Measurements from ENCODE around the gene NT5C1B. TPM values are rescaled to one million over a fixed set of nuclear protein-coding genes. Genes with fewer than 3 reads are reported as not detected.

NT5C1B gene
- total RNA-seq, 6 donors from 2014 or later: not detected

- no peaks in the 10 kb centered on the region for H3K27me3 ChIP-seq
- DNase-seq: no peak
- no peak for ATAC-seq (ENCODE audit: low FRiP score in 2 of 2)
- H3K36me3 ChIP-seq: no peaks in the 10 kb centered on the region
- H3K4me1 ChIP-seq: no peaks in the 10 kb centered on the region
- no peak overlapping the region for H3K4me3 ChIP-seq
- H3K27ac ChIP-seq: no peak overlapping the region
- WGBS, 2 donors: 58 to 59% methylated on average over 5 of the region's 5 CpGs
- H3K9me3 ChIP-seq: no peaks in the 10 kb centered on the region
- TF ChIP-seq EP300 (IDR thresholded peaks at IDR 0.05) (no peak), POLR2AphosphoS5 (IDR thresholded peaks at IDR 0.05) (no peak), CTCF (IDR thresholded peaks at IDR 0.05) (no peak), POLR2A (IDR thresholded peaks at IDR 0.05) (no peak)
These were observed 8.2 kb upstream of the NT5C1B start for GRCh38 chr2:18597618-18598017.

- no peak for ATAC-seq (ENCODE audit: low FRiP score in 2 of 2)
These were observed 7.6 kb upstream of the NT5C1B start for GRCh38 chr2:18596993-18597392.

GRCh38 chr2:18593496-18593895 is 4.1 kb upstream of the NT5C1B start:
- DNase-seq (no peak), ATAC-seq (ENCODE audit: low FRiP score in 2 of 2) (no peak)
- Histone ChIP-seq H3K9me3 (no peaks in the 10 kb centered on the region), H3K27ac (no peak overlapping the region), H3K4me1 (no peaks in the 10 kb centered on the region), H3K27me3 (no peaks in the 10 kb centered on the region), H3K4me3 (no peak overlapping the region), H3K36me3 (no peaks in the 10 kb centered on the region)
- 86 to 91% methylated on average over 1 of the region's 1 CpG for WGBS, 2 donors
- TF ChIP-seq CTCF (IDR thresholded peaks at IDR 0.05) (no peak), EP300 (IDR thresholded peaks at IDR 0.05) (no peak), POLR2A (IDR thresholded peaks at IDR 0.05) (no peak), POLR2AphosphoS5 (IDR thresholded peaks at IDR 0.05) (no peak)

More at GRCh38 chr2:18596993-18597392, 7.6 kb upstream of the NT5C1B start:
- no peaks in the 10 kb centered on the region for H3K36me3 ChIP-seq
- DNase-seq: no peak
- 86 to 96% methylated on average over 3 of the region's 3 CpGs for WGBS, 2 donors
- H3K27ac ChIP-seq: no peak overlapping the region
- H3K27me3 ChIP-seq: no peaks in the 10 kb centered on the region
- H3K4me3 ChIP-seq: no peak overlapping the region
- H3K4me1 ChIP-seq: no peaks in the 10 kb centered on the region
- TF ChIP-seq POLR2A (IDR thresholded peaks at IDR 0.05) (no peak), POLR2AphosphoS5 (IDR thresholded peaks at IDR 0.05) (no peak), CTCF (IDR thresholded peaks at IDR 0.05) (no peak)
- no peaks in the 10 kb centered on the region for H3K9me3 ChIP-seq

- H3K4me1 ChIP-seq: no peaks in the 10 kb centered on the region
- H3K9me3 ChIP-seq: no peaks in the 10 kb centered on the region
- 89 to 94% methylated on average over 2 of the region's 2 CpGs for WGBS, 2 donors
- no peak for ATAC-seq (ENCODE audit: low FRiP score in 2 of 2)
- no peak for TF ChIP-seq POLR2AphosphoS5 (IDR thresholded peaks at IDR 0.05)
- TF ChIP-seq CTCF (IDR thresholded peaks at IDR 0.05): no peak
- no peak for TF ChIP-seq EP300 (IDR thresholded peaks at IDR 0.05)
- TF ChIP-seq POLR2A (IDR thresholded peaks at IDR 0.05): no peak
- no peak overlapping the region for H3K4me3 ChIP-seq
- no peak for DNase-seq
- no peaks in the 10 kb centered on the region for H3K27me3 ChIP-seq
- H3K36me3 ChIP-seq: no peaks in the 10 kb centered on the region
- H3K27ac ChIP-seq: no peak overlapping the region
These were observed 3.0 kb upstream of the NT5C1B start for GRCh38 chr2:18592372-18592771.

- Histone ChIP-seq H3K4me3 (no peak overlapping the region), H3K9me3 (peaks cover 0 to 6% (median 0%) of the 10 kb centered on the region in 4 donors), H3K36me3 (no peaks in the 10 kb centered on the region), H3K27ac (no peak overlapping the region), H3K27me3 (no peaks in the 10 kb centered on the region), H3K4me1 (no peaks in the 10 kb centered on the region)
- DNase-seq: no peak
- TF ChIP-seq POLR2AphosphoS5 (IDR thresholded peaks at IDR 0.05) (no peak), EP300 (IDR thresholded peaks at IDR 0.05) (no peak), CTCF (IDR thresholded peaks at IDR 0.05) (no peak), POLR2A (IDR thresholded peaks at IDR 0.05) (no peak)
- ATAC-seq (ENCODE audit: low FRiP score in 2 of 2): no peak
- WGBS, 2 donors: 94% methylated on average over 1 of the region's 1 CpG
These were observed 567 bp downstream of the NT5C1B start for GRCh38 chr2:18588802-18589201.

All from upper lobe of left lung (tissue), 6 donors.